ENCODE results near the gene NUP62CL.
A peak's percentile ranks its signal among the peaks of the same experiment; 100 is the strongest.
"Not testable (repeated sequence)": the region's sequence is repeated elsewhere in the genome, so short reads cannot be mapped to it uniquely, and the experiment has no call there.

Gene NUP62CL

GRCh38 chrX:107205770-107206696, at the start of gene NUP62CL, which contains the start of gene DNAAF6:
NUP62CL (minus strand) TSS chrX:107206433; CDS start chrX:107175146, 31,287 bp downstream.
DNAAF6 (plus strand) TSS chrX:107206611; CDS start chrX:107212876, 6,265 bp downstream.
- peak; percentile 52 to 64 for DNase-seq

- DNase-seq, result no peak
Observed at GRCh38 chrX:107228486-107228819, 22.2 kb upstream of the NUP62CL start.

GRCh38 chrX:107227780-107228485, 21.7 kb upstream of the NUP62CL start:
- no peak for DNase-seq

GRCh38 chrX:107226757-107227156, 20.5 kb upstream of the NUP62CL start:
- no peak for DNase-seq

GRCh38 chrX:107213477-107213876, 7.2 kb upstream of the NUP62CL start:
- no peak for DNase-seq

- no peak for DNase-seq
Observed at GRCh38 chrX:107207943-107208342, 1.7 kb upstream of the NUP62CL start.

- no peak for DNase-seq
Observed at GRCh38 chrX:107207089-107207488, 856 bp upstream of the NUP62CL start.

GRCh38 chrX:107206697-107207065, 448 bp upstream of the NUP62CL start:
- no peak for DNase-seq

GRCh38 chrX:107204068-107204605, 2.1 kb downstream of the NUP62CL start:
- no peak for DNase-seq

GRCh38 chrX:107199491-107199890, 6.7 kb downstream of the NUP62CL start:
- DNase-seq, result no peak

- not testable (repeated sequence) for DNase-seq
Observed at GRCh38 chrX:107198074-107198473, 8.2 kb downstream of the NUP62CL start.

- DNase-seq, result no peak
Observed at GRCh38 chrX:107197319-107197718, 8.9 kb downstream of the NUP62CL start.

- DNase-seq, result no peak
Observed at GRCh38 chrX:107171369-107172102, 34.7 kb downstream of the NUP62CL start.

GRCh38 chrX:107168712-107169111, 37.5 kb downstream of the NUP62CL start:
- no peak for DNase-seq

GRCh38 chrX:107168257-107168656, 38.0 kb downstream of the NUP62CL start:
- no peak for DNase-seq

- DNase-seq, result no peak
Observed at GRCh38 chrX:107167163-107167921, 38.9 kb downstream of the NUP62CL start.

- DNase-seq, result not testable (repeated sequence)
Observed at GRCh38 chrX:107157618-107158017, 48.6 kb downstream of the NUP62CL start.

GRCh38 chrX:107155621-107156430, 50.4 kb downstream of the NUP62CL start:
- not testable (repeated sequence) for DNase-seq

GRCh38 chrX:107154787-107155620, 51.2 kb downstream of the NUP62CL start:
- DNase-seq, result peak; percentile 0 to 12

- no peak for DNase-seq
Observed at GRCh38 chrX:107153005-107153404, 53.2 kb downstream of the NUP62CL start.

Measured in stimulated activated CD4-positive, alpha-beta T cell treated with anti-CD3 and anti-CD28 coated beads, Interleukin-4, amount 100 ng/mL, for 4 hours (primary cell).